ENCODE results near the gene PLCH1. TPM values are rescaled to one million over a fixed set of nuclear protein-coding genes. Genes with fewer than 3 reads are reported as not detected.

PLCH1 gene
- total RNA-seq, 1 donor from 2014 or later: 32.0 TPM

DNA sequence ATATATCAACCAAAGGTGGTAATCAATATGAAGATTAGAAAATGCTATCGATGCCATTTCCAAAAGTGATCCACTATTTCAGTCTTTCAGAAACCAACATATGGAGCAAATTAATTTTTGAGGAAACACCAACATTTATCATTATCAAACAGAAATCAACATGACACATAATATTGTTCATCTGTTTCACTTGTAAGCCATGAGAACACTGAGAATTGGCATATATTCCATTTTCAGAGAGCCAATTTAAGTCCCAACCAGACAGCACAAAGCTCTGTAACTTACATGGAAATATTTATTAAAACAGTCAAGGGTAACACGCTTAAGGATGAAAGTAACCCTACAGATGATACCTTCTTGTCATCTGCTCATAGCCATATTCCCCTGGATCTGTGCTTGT, 413.8 kb downstream of the PLCH1 start:
- H4K20me1 ChIP-seq (ENCODE audit: low read depth): no peaks in the 10 kb centered on the region
- peaks cover 11% of the 10 kb centered on the region for H3K4me1 ChIP-seq
- Mint-ChIP-seq H3K36me3 (no peaks in the 10 kb centered on the region), H3K4me1 (peaks cover 3% of the 10 kb centered on the region), H3K4me3 (no peak overlapping the region), H3K27ac (no peak overlapping the region), H3K27me3 (ENCODE audit: insufficient read depth, low read depth) (peaks cover 4% of the 10 kb centered on the region), H3K9me3 (no peaks in the 10 kb centered on the region)
- no peaks in the 10 kb centered on the region for H3K9me3 ChIP-seq (ENCODE audit: low read depth)
- DNase-seq (ENCODE audit: low spot score): no peak
- H2AFZ ChIP-seq (replicated peaks): no peak overlapping the region
- H3K79me2 ChIP-seq (ENCODE audit: low read depth): no peaks in the 10 kb centered on the region
- no peaks in the 10 kb centered on the region for H3K27me3 ChIP-seq
- no peak overlapping the region for H3K9ac ChIP-seq
- H3F3A ChIP-seq (ENCODE audit: low read depth): no peaks in the 10 kb centered on the region
- H3K27ac ChIP-seq: no peak overlapping the region
- no peak overlapping the region for H3K4me3 ChIP-seq
- TF ChIP-seq, protein P1, sequence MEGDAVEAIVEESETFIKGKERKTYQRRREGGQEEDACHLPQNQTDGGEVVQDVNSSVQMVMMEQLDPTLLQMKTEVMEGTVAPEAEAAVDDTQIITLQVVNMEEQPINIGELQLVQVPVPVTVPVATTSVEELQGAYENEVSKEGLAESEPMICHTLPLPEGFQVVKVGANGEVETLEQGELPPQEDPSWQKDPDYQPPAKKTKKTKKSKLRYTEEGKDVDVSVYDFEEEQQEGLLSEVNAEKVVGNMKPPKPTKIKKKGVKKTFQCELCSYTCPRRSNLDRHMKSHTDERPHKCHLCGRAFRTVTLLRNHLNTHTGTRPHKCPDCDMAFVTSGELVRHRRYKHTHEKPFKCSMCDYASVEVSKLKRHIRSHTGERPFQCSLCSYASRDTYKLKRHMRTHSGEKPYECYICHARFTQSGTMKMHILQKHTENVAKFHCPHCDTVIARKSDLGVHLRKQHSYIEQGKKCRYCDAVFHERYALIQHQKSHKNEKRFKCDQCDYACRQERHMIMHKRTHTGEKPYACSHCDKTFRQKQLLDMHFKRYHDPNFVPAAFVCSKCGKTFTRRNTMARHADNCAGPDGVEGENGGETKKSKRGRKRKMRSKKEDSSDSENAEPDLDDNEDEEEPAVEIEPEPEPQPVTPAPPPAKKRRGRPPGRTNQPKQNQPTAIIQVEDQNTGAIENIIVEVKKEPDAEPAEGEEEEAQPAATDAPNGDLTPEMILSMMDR (IDR thresholded peaks at IDR 0.05): no peak
- TF ChIP-seq EZH2 (IDR thresholded peaks at IDR 0.05) (no peak), EZH2phosphoT487 (IDR thresholded peaks at IDR 0.05) (no peak)
- no peak overlapping the region for H3K4me2 ChIP-seq
- no peaks in the 10 kb centered on the region for H3K36me3 ChIP-seq

GRCh38 chr3:155330370-155330769, 414.5 kb downstream of the PLCH1 start:
- Mint-ChIP-seq H3K27ac (no peak overlapping the region), H3K4me1 (no peaks in the 10 kb centered on the region), H3K4me3 (no peak overlapping the region), H3K27me3 (ENCODE audit: insufficient read depth, low read depth) (peaks cover 4% of the 10 kb centered on the region), H3K36me3 (no peaks in the 10 kb centered on the region), H3K9me3 (no peaks in the 10 kb centered on the region)
- no peak for TF ChIP-seq EZH2 (IDR thresholded peaks at IDR 0.05)
- TF ChIP-seq, protein P1 (IDR thresholded peaks at IDR 0.05): no peak
- no peak for TF ChIP-seq EZH2phosphoT487 (IDR thresholded peaks at IDR 0.05)
- no peaks in the 10 kb centered on the region for H3F3A ChIP-seq (ENCODE audit: low read depth)
- H3K9ac ChIP-seq: no peak overlapping the region
- no peaks in the 10 kb centered on the region for H3K79me2 ChIP-seq (ENCODE audit: low read depth)
- no peak overlapping the region for H3K4me2 ChIP-seq
- no peaks in the 10 kb centered on the region for H4K20me1 ChIP-seq (ENCODE audit: low read depth)
- no peak overlapping the region for H2AFZ ChIP-seq (replicated peaks)
- no peak overlapping the region for H3K27ac ChIP-seq
- no peaks in the 10 kb centered on the region for H3K27me3 ChIP-seq
- H3K36me3 ChIP-seq: no peaks in the 10 kb centered on the region
- no peak for DNase-seq (ENCODE audit: low spot score)
- no peaks in the 10 kb centered on the region for H3K9me3 ChIP-seq (ENCODE audit: low read depth)
- peaks cover 11% of the 10 kb centered on the region for H3K4me1 ChIP-seq
- no peak overlapping the region for H3K4me3 ChIP-seq

DNA sequence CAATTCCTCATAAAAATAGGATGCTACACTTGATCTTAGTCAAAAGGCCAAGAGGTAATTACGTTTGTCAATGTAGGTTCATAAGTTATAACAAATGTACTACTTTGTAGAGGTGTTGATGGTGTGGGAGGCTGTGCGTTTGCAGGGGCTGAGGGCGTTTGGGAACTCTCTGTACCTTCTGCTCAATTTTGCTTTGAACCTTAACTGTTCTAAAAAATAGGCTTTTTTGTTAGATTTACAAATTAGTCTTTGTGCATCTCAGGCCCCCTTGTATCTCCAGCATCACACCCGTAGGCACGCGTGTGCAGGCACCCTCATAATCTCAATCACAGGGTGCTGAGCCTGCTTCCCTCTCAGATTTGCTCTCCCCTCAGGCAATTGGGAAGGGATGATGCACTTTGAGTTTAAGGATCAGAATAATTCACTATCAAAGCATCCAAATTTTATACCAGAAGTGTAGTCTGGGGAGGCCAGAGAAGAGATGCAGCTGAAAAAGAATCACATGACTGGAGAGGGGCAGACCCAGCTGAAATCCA, 415.3 kb downstream of the PLCH1 start:
- H3K4me3 ChIP-seq: no peak overlapping the region
- H3K27me3 ChIP-seq: no peaks in the 10 kb centered on the region
- H3K27me3 Mint-ChIP-seq (ENCODE audit: insufficient read depth, low read depth): peaks cover 4% of the 10 kb centered on the region
- no peak overlapping the region for H3K9ac ChIP-seq
- H3K36me3 Mint-ChIP-seq: no peaks in the 10 kb centered on the region
- H3K36me3 ChIP-seq: no peaks in the 10 kb centered on the region
- no peaks in the 10 kb centered on the region for H3K9me3 Mint-ChIP-seq
- H3K9me3 ChIP-seq (ENCODE audit: low read depth): no peaks in the 10 kb centered on the region
- H3K27ac ChIP-seq: no peak overlapping the region
- no peak overlapping the region for H3K27ac Mint-ChIP-seq
- peaks cover 11% of the 10 kb centered on the region for H3K4me1 ChIP-seq
- no peaks in the 10 kb centered on the region for H3K79me2 ChIP-seq (ENCODE audit: low read depth)
- TF ChIP-seq EZH2phosphoT487 (IDR thresholded peaks at IDR 0.05): no peak
- TF ChIP-seq, protein P1 (IDR thresholded peaks at IDR 0.05): no peak
- TF ChIP-seq EZH2 (IDR thresholded peaks at IDR 0.05): no peak
- H3K4me2 ChIP-seq: no peak overlapping the region
- H3K4me1 Mint-ChIP-seq: no peaks in the 10 kb centered on the region
- H4K20me1 ChIP-seq (ENCODE audit: low read depth): no peaks in the 10 kb centered on the region
- H3K4me3 Mint-ChIP-seq: no peak overlapping the region
- H3F3A ChIP-seq (ENCODE audit: low read depth): no peaks in the 10 kb centered on the region
- H2AFZ ChIP-seq (replicated peaks): no peak overlapping the region
- DNase-seq (ENCODE audit: low spot score): no peak

Data from neural progenitor cell (in vitro differentiated cells).